GM21529 (cell line): Measurements from ENCODE around the gene CENPB.

Experiments used
- ATAC-seq: cut with Tn5 transposase; IDR thresholded peaks from one replicate; pipeline ENCODE4 v1.9.1; 2021; ENCODE audit not compliant: unreplicated experiment

The CENPB gene

GRCh38 chr20:3767427-3768341 lies 18.9 kb downstream of the CENPB start, which contains the start of gene ADISSP:
TSS of gene ADISSP (minus strand) at chr20:3767753. CDS start at chr20:3760100, 7,653 bp downstream.
- peak; percentile 91 for ATAC-seq

GRCh38 chr20:3767110-3767426 lies 19.5 kb downstream of the CENPB start:
- ATAC-seq, result no peak

- no peak for ATAC-seq
Observed at GRCh38 chr20:3766422-3767109, 20.0 kb downstream of the CENPB start.

- ATAC-seq, result no peak
Observed at GRCh38 chr20:3765171-3765882, 21.2 kb downstream of the CENPB start.

GRCh38 chr20:3764659-3765058 lies 21.9 kb downstream of the CENPB start:
- ATAC-seq, result no peak

- no peak for ATAC-seq
Observed at GRCh38 chr20:3763671-3764601, 22.6 kb downstream of the CENPB start.

- no peak for ATAC-seq
Observed at GRCh38 chr20:3760655-3761348, 25.7 kb downstream of the CENPB start.

GRCh38 chr20:3759884-3760283 lies 26.7 kb downstream of the CENPB start:
- no peak for ATAC-seq

GRCh38 chr20:3759316-3759823 lies 27.2 kb downstream of the CENPB start:
- ATAC-seq, result no peak

- no peak for ATAC-seq
Observed at GRCh38 chr20:3758566-3758965, 28.0 kb downstream of the CENPB start.

- ATAC-seq, result no peak
Observed at GRCh38 chr20:3757268-3757667, 29.3 kb downstream of the CENPB start.

GRCh38 chr20:3755814-3756480 lies 30.6 kb downstream of the CENPB start:
- ATAC-seq, result no peak

GRCh38 chr20:3755269-3755668 lies 31.3 kb downstream of the CENPB start:
- ATAC-seq, result no peak

GRCh38 chr20:3754276-3754630 lies 32.3 kb downstream of the CENPB start:
- no peak for ATAC-seq

GRCh38 chr20:3753501-3754275 lies 32.9 kb downstream of the CENPB start:
- ATAC-seq, result no peak

GRCh38 chr20:3753098-3753497 lies 33.4 kb downstream of the CENPB start:
- no peak for ATAC-seq

- no peak for ATAC-seq
Observed at GRCh38 chr20:3752386-3752759, 34.2 kb downstream of the CENPB start.

GRCh38 chr20:3751675-3752385 lies 34.7 kb downstream of the CENPB start:
- ATAC-seq, result no peak
